OCI-LY7 (cell line): Measurements from ENCODE around the gene MRPL3.

ENCODE experiments used
- EZH2phosphoT487 ChIP-seq: fragments of 200-600 bp; sonication (generic); IDR thresholded peaks from 2 replicates; pipeline ENCODE4 v1.6.1; 2018; ENCODE audit warnings: low read depth, borderline replicate concordance, mild to moderate bottlenecking, mixed run types, antibody characterized with exemption, low read length, moderate library complexity, mixed read lengths
- TF ChIP-seq, protein P1 (sequence below): fragments of 200-600 bp; sonication (generic); conservative IDR thresholded peaks from 2 replicates; pipeline ENCODE4 v1.5.1; 2014; ENCODE audit warnings: mild to moderate bottlenecking, antibody characterized with exemption, low read length, moderate library complexity, mixed read lengths

GRCh38 chr3:131491775-131492174, 11.0 kb downstream of the MRPL3 start:
- TF ChIP-seq, protein P1, sequence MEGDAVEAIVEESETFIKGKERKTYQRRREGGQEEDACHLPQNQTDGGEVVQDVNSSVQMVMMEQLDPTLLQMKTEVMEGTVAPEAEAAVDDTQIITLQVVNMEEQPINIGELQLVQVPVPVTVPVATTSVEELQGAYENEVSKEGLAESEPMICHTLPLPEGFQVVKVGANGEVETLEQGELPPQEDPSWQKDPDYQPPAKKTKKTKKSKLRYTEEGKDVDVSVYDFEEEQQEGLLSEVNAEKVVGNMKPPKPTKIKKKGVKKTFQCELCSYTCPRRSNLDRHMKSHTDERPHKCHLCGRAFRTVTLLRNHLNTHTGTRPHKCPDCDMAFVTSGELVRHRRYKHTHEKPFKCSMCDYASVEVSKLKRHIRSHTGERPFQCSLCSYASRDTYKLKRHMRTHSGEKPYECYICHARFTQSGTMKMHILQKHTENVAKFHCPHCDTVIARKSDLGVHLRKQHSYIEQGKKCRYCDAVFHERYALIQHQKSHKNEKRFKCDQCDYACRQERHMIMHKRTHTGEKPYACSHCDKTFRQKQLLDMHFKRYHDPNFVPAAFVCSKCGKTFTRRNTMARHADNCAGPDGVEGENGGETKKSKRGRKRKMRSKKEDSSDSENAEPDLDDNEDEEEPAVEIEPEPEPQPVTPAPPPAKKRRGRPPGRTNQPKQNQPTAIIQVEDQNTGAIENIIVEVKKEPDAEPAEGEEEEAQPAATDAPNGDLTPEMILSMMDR, result no peak
- TF ChIP-seq EZH2phosphoT487, result no peak
